DMS153 (cell line): ENCODE measurements around the gene ZNF398.
"Not testable (repeated sequence)": the region's sequence is repeated elsewhere in the genome, so short reads cannot be mapped to it uniquely, and the experiment has no call there.

Experiments
- DNase-seq: peaks from one replicate; lab custom pipeline; 2025; lab: John Stamatoyannopoulos, UW

ZNF398 gene

GRCh38 chr7:149147072-149147751, at the start of gene ZNF398:
TSS of gene ZNF398 (plus strand) at chr7:149147453. CDS start at chr7:149147743, 290 bp downstream.
- DNase-seq: peak; percentile 51

GRCh38 chr7:149099058-149099457, 48.2 kb upstream of the ZNF398 start:
- DNase-seq: no peak

GRCh38 chr7:149100821-149101220, 46.4 kb upstream of the ZNF398 start:
- no peak for DNase-seq

- DNase-seq: no peak
These were observed 44.6 kb upstream of the ZNF398 start for GRCh38 chr7:149102666-149103065.

GRCh38 chr7:149103424-149103823, 43.8 kb upstream of the ZNF398 start:
- DNase-seq: no peak

GRCh38 chr7:149104214-149104613, 43.0 kb upstream of the ZNF398 start:
- no peak for DNase-seq

- no peak for DNase-seq
These were observed 42.5 kb upstream of the ZNF398 start for GRCh38 chr7:149104749-149105148.

GRCh38 chr7:149109969-149110368, 37.3 kb upstream of the ZNF398 start:
- no peak for DNase-seq

GRCh38 chr7:149125189-149125862, 21.9 kb upstream of the ZNF398 start:
- no peak for DNase-seq

GRCh38 chr7:149125863-149126661, 21.2 kb upstream of the ZNF398 start, which contains the start of gene ZNF425:
TSS of gene ZNF425 (minus strand) at chr7:149126324. CDS start at chr7:149126213, 111 bp downstream.
- peak; percentile 74 for DNase-seq

GRCh38 chr7:149126662-149127266, 20.5 kb upstream of the ZNF398 start:
- no peak for DNase-seq

- no peak for DNase-seq
These were observed 16.6 kb upstream of the ZNF398 start for GRCh38 chr7:149130572-149131198.

- no peak for DNase-seq
These were observed 14.1 kb upstream of the ZNF398 start for GRCh38 chr7:149133028-149133710.

- DNase-seq: no peak
These were observed 11.1 kb upstream of the ZNF398 start for GRCh38 chr7:149136118-149136517.

- DNase-seq: no peak
These were observed 6.4 kb upstream of the ZNF398 start for GRCh38 chr7:149140831-149141230.

GRCh38 chr7:149141893-149142292, 5.4 kb upstream of the ZNF398 start:
- no peak for DNase-seq

- DNase-seq: not testable (repeated sequence)
These were observed 2.8 kb upstream of the ZNF398 start for GRCh38 chr7:149144436-149144922.

- DNase-seq: peak; percentile 44
These were observed 2.0 kb upstream of the ZNF398 start for GRCh38 chr7:149145031-149145845.

- no peak for DNase-seq
These were observed 750 bp downstream of the ZNF398 start for GRCh38 chr7:149147752-149148653.
